Measurements from ENCODE around the gene C22orf23.

C22orf23 gene

GRCh38 chr22:37924386-37925065 lies 28.9 kb downstream of the C22orf23 start:
- no peak for DNase-seq

GRCh38 chr22:37923927-37924326 lies 29.5 kb downstream of the C22orf23 start:
- DNase-seq: no peak

- no peak for DNase-seq
Observed at GRCh38 chr22:37922191-37922590, 31.2 kb downstream of the C22orf23 start.

- no peak for DNase-seq
Observed at GRCh38 chr22:37920126-37920525, 33.3 kb downstream of the C22orf23 start.

GRCh38 chr22:37918580-37919270 lies 34.7 kb downstream of the C22orf23 start:
- no peak for DNase-seq

GRCh38 chr22:37917874-37918548 lies 35.4 kb downstream of the C22orf23 start:
- no peak for DNase-seq

GRCh38 chr22:37916311-37916710 lies 37.1 kb downstream of the C22orf23 start:
- no peak for DNase-seq

GRCh38 chr22:37913233-37913721 lies 40.1 kb downstream of the C22orf23 start:
- no peak for DNase-seq

- no peak for DNase-seq
Observed at GRCh38 chr22:37912171-37912570, 41.2 kb downstream of the C22orf23 start.

GRCh38 chr22:37911697-37912096 lies 41.7 kb downstream of the C22orf23 start:
- no peak for DNase-seq

GRCh38 chr22:37910890-37911672 lies 42.3 kb downstream of the C22orf23 start:
- peak in 2 of 14 donors; percentile 20 to 39 for DNase-seq

GRCh38 chr22:37909766-37910165 lies 43.6 kb downstream of the C22orf23 start:
- DNase-seq: no peak

GRCh38 chr22:37907036-37907954 lies 46.1 kb downstream of the C22orf23 start:
- peak in 1 of 14 donors; percentile 29 for DNase-seq

GRCh38 chr22:37906364-37907008 lies 46.9 kb downstream of the C22orf23 start:
- DNase-seq: peak in 3 of 14 donors; percentile 29 to 51 (median 36)

GRCh38 chr22:37905534-37906363 lies 47.7 kb downstream of the C22orf23 start, which contains the start of gene MICALL1:
MICALL1 (plus strand) TSS chr22:37906297; CDS start chr22:37906423, 126 bp downstream.
- DNase-seq: peak in 4 of 14 donors; percentile 29 to 60 (median 50)

- peak in 9 of 14 donors; percentile 34 to 84 (median 61) for DNase-seq
Observed at GRCh38 chr22:37904572-37905533, 48.5 kb downstream of the C22orf23 start.

GRCh38 chr22:37898441-37899181 lies 54.8 kb downstream of the C22orf23 start:
- peak in 10 of 14 donors; percentile 21 to 77 (median 53) for DNase-seq

GRCh38 chr22:37897807-37898206 lies 55.6 kb downstream of the C22orf23 start:
- no peak for DNase-seq
